OCI-LY1 (cell line): ENCODE data around the gene LPCAT2.

Experiments used
- H2AFZ ChIP-seq: fragments of 200-600 bp; sonication (generic), shearing (Covaris generic); 2 replicates; pipeline ENCODE4 v1.6.0; 2014; ENCODE audit warnings: antibody characterized with exemption, mild to moderate bottlenecking, low read length
- H3F3A ChIP-seq: fragments of 200-600 bp; sonication (generic), shearing (Covaris generic); 2 replicates; pipeline ENCODE4 v1.6.0; 2014; ENCODE audit warnings: mild to moderate bottlenecking, antibody characterized with exemption, low read length, moderate library complexity; ENCODE audit not compliant: insufficient read depth
- H3K27ac ChIP-seq: fragments of 200-600 bp; sonication (generic); 2 replicates; pipeline ENCODE4 v1.5.1; 2014; ENCODE audit warnings: low read length, mixed run types, mild to moderate bottlenecking, low read depth; ENCODE audit not compliant: poor library complexity, severe bottlenecking
- H3K27me3 ChIP-seq: fragments of 200-600 bp; sonication (generic); 2 replicates; pipeline ENCODE4 v1.6.0; 2014; ENCODE audit warnings: antibody characterized with exemption, mild to moderate bottlenecking, low read length, moderate library complexity; ENCODE audit not compliant: insufficient read depth
- H3K36me3 ChIP-seq: fragments of 200-600 bp; sonication (generic); 2 replicates; pipeline ENCODE4 v1.6.1; 2014; ENCODE audit warnings: mild to moderate bottlenecking, antibody characterized with exemption, low read length, moderate library complexity, mixed read lengths; ENCODE audit not compliant: insufficient read depth
- H3K4me1 ChIP-seq: fragments of 200-600 bp; sonication (generic); 2 replicates; pipeline ENCODE4 v1.5.1; 2014; ENCODE audit warnings: mild to moderate bottlenecking, low read length, moderate library complexity; ENCODE audit not compliant: insufficient read depth, severe bottlenecking
- H3K4me2 ChIP-seq: fragments of 200-600 bp; sonication (generic), shearing (Covaris generic); 2 replicates; pipeline ENCODE4 v1.6.1; 2014; ENCODE audit warnings: low read length
- H3K4me3 ChIP-seq: fragments of 200-600 bp; sonication (generic); 2 replicates; pipeline ENCODE4 v1.5.1; 2014; ENCODE audit warnings: low read length, low read depth, mild to moderate bottlenecking, mixed read lengths; ENCODE audit not compliant: poor library complexity, severe bottlenecking
- H3K79me2 ChIP-seq: fragments of 200-600 bp; shearing (Covaris generic); 2 replicates; pipeline ENCODE4 v1.6.1; 2016; ENCODE audit warnings: mixed run types, low read length, mixed read lengths; ENCODE audit not compliant: insufficient read depth
- H3K9ac ChIP-seq: fragments of 200-600 bp; sonication (generic), shearing (Covaris generic); 2 replicates; pipeline ENCODE4 v1.6.1; 2014; ENCODE audit warnings: mild to moderate bottlenecking, low read length, mixed read lengths
- H3K9me2 ChIP-seq: fragments of 200-600 bp; sonication (generic), shearing (Covaris generic); 2 replicates; pipeline ENCODE4 v1.6.1; 2014; ENCODE audit warnings: low read depth, mild to moderate bottlenecking, low read length, mixed read lengths
- H3K9me3 ChIP-seq: fragments of 200-600 bp; shearing (Covaris generic); 2 replicates; pipeline ENCODE4 v1.6.1; 2014; ENCODE audit warnings: low read length, mixed read lengths
- H4K20me1 ChIP-seq: fragments of 200-600 bp; sonication (generic), shearing (Covaris generic); 2 replicates; pipeline ENCODE4 v1.6.0; 2016; ENCODE audit warnings: mild to moderate bottlenecking, low read length; ENCODE audit not compliant: insufficient read depth
- EZH2 ChIP-seq: fragments of 200-600 bp; sonication (generic), shearing (Covaris generic); IDR thresholded peaks from 2 replicates; pipeline ENCODE4 v1.8.0; 2017; ENCODE audit warnings: borderline replicate concordance, mixed run types, mild to moderate bottlenecking, antibody characterized with exemption, low read length, moderate library complexity, mixed read lengths
- TF ChIP-seq, protein P1 (sequence below): fragments of 200-600 bp; sonication (generic), shearing (Covaris generic); IDR thresholded peaks from 2 replicates; pipeline ENCODE4 v1.5.1; 2017; ENCODE audit warnings: mild to moderate bottlenecking, antibody characterized with exemption, low read length, moderate library complexity, mixed read lengths

LPCAT2 gene

DNA sequence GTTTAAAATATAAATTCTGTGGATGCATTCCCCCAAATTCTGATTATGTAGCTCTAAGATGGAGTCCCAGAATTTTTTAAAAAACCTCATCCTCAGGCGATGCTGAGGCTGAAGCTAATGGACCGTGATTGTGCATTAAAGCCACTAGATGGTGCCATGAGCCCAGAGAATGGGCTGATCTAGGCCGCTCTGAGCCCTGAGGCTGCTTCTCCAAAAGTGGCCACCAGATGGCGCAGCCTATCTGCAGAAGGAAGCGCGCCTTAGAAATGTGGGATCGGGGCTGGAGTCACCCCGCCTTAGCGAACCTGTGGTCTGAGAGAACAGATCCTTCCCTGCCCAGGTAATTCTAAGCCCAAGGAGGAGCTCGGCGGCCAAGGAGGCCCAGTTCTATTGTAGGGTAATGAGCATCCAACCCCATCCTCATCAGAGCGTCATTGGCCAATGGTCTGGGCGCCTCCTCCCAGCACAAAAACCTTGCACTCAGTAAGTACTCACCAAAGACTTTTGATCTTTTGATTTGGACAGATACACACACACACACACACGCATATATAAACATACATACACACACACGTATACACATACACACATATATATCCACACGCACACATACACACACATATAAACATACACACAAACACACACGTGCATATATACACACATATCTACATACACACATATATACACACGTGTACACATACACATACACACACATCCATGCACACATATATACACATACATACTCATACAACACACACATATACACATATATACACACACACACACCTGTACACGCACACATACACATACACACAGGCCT is 43.6 kb upstream of the LPCAT2 start:
- H4K20me1 ChIP-seq, result no peaks in the 10 kb centered on the region

DNA sequence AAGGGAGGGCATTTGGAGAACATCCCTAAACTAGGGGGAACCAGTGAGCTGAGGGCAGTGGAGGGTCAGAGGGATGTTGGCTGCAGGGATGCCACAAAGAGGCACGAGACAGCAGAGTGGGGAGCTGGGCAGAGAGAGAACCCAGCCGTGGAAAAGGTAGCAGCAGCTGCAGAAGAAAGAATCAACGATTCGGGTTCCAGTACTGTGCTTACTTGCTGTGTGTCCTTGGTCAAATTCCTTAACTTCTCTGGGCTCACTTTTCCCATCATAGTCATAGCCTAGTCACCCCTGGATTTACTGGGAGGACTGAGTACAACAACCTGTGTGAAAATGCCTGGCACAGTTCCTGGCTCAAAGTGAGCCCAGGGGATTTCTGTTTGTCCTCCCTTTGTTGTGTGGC is 42.7 kb upstream of the LPCAT2 start:
- H2AFZ ChIP-seq, result no peak overlapping the region
- no peaks in the 10 kb centered on the region for H3K9me2 ChIP-seq
- no peaks in the 10 kb centered on the region for H4K20me1 ChIP-seq
- H3K4me3 ChIP-seq, result no peak overlapping the region
- H3K79me2 ChIP-seq, result no peaks in the 10 kb centered on the region
- no peak overlapping the region for H3K9ac ChIP-seq
- H3K4me2 ChIP-seq, result no peak overlapping the region
- H3K4me1 ChIP-seq, result no peaks in the 10 kb centered on the region
- TF ChIP-seq EZH2, result no peak
- TF ChIP-seq, protein P1, sequence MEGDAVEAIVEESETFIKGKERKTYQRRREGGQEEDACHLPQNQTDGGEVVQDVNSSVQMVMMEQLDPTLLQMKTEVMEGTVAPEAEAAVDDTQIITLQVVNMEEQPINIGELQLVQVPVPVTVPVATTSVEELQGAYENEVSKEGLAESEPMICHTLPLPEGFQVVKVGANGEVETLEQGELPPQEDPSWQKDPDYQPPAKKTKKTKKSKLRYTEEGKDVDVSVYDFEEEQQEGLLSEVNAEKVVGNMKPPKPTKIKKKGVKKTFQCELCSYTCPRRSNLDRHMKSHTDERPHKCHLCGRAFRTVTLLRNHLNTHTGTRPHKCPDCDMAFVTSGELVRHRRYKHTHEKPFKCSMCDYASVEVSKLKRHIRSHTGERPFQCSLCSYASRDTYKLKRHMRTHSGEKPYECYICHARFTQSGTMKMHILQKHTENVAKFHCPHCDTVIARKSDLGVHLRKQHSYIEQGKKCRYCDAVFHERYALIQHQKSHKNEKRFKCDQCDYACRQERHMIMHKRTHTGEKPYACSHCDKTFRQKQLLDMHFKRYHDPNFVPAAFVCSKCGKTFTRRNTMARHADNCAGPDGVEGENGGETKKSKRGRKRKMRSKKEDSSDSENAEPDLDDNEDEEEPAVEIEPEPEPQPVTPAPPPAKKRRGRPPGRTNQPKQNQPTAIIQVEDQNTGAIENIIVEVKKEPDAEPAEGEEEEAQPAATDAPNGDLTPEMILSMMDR, result no peak
- H3K27ac ChIP-seq, result no peak overlapping the region
- H3K36me3 ChIP-seq, result no peaks in the 10 kb centered on the region
- no peaks in the 10 kb centered on the region for H3K27me3 ChIP-seq
- no peaks in the 10 kb centered on the region for H3K9me3 ChIP-seq
- no peaks in the 10 kb centered on the region for H3F3A ChIP-seq

More for the DNA sequence above, 43.6 kb upstream of the LPCAT2 start:
- Histone ChIP-seq H3K79me2 (no peaks in the 10 kb centered on the region), H3K9ac (no peak overlapping the region), H3K27me3 (no peaks in the 10 kb centered on the region), H3K4me1 (no peaks in the 10 kb centered on the region), H3K4me3 (no peak overlapping the region), H3K9me3 (no peaks in the 10 kb centered on the region), H3K4me2 (no peak overlapping the region), H3K27ac (no peak overlapping the region), H3F3A (no peaks in the 10 kb centered on the region), H2AFZ (no peak overlapping the region), H3K36me3 (no peaks in the 10 kb centered on the region), H3K9me2 (no peaks in the 10 kb centered on the region)
- TF ChIP-seq, protein P1, result peak; percentile 100
- TF ChIP-seq EZH2, result no peak

DNA sequence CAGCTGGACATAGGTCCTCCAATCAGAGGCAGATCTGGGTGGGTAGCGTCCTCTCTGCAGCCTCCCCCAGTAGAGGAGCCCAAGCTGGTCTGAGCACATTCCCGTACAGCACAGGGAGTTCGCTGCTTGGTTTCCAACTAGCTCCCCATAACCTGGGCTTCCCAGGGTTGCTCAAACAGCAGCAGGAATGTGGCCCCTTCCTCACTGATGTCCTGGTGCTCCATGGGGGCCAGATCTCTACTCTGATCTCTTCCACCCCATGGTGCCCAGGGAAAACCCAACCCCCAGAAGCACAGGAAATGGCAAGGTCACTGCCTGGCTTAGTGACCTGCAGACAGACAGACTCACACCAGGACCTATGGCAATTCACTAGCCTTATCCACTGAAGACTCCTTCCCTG is 41.0 kb upstream of the LPCAT2 start:
- no peaks in the 10 kb centered on the region for H3K36me3 ChIP-seq
- H3K9ac ChIP-seq, result no peak overlapping the region
- no peaks in the 10 kb centered on the region for H4K20me1 ChIP-seq
- no peaks in the 10 kb centered on the region for H3K4me1 ChIP-seq
- H3K79me2 ChIP-seq, result no peaks in the 10 kb centered on the region
- H3K4me3 ChIP-seq, result no peak overlapping the region
- TF ChIP-seq EZH2, result no peak
- TF ChIP-seq, protein P1, result no peak
- H3F3A ChIP-seq, result no peaks in the 10 kb centered on the region
- H3K27ac ChIP-seq, result no peak overlapping the region
- H3K9me3 ChIP-seq, result no peaks in the 10 kb centered on the region
- H2AFZ ChIP-seq, result no peak overlapping the region
- no peaks in the 10 kb centered on the region for H3K9me2 ChIP-seq
- H3K27me3 ChIP-seq, result no peaks in the 10 kb centered on the region
- no peak overlapping the region for H3K4me2 ChIP-seq
